ENCODE data around the gene CCNG1. TPM values are rescaled to one million over a fixed set of nuclear protein-coding genes. Genes with fewer than 3 reads are reported as not detected.

Gene CCNG1
- total and polyA plus RNA-seq, 9 of the 15 experiments (the other 6 are each of a cell fraction or from before 2014, with no cell fraction given): 121 to 293 (median 245) TPM

DNA sequence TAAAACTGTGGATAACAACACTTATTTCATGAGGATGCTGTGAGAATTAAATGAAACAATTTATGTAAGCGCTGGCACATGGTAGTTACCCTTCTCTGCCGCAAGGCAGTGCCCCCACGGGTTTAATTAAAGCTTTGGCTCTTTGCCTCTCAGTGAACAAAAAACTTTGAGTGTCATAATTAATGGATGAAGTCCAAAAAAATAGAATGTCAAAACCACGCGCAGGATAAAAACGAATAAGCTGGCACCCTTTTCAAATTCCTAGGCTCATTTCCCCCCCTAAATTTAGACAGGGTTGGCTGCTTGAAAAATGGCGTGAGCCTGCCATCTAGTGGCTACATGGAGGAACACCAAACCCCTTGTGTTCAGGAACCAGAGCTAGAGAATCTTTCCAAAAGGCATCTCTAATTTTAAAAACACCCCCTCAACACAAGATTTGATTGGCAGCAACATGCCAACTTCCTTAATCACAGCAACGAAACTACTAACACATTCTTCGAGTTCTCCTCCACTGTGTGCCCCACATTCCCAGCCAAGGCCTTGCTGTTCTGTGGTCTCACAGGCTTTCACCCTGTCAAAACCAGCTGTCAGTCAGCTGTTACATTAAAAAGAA, 29.0 kb upstream of the CCNG1 start (continued):
- TF ChIP-seq, protein P1, sequence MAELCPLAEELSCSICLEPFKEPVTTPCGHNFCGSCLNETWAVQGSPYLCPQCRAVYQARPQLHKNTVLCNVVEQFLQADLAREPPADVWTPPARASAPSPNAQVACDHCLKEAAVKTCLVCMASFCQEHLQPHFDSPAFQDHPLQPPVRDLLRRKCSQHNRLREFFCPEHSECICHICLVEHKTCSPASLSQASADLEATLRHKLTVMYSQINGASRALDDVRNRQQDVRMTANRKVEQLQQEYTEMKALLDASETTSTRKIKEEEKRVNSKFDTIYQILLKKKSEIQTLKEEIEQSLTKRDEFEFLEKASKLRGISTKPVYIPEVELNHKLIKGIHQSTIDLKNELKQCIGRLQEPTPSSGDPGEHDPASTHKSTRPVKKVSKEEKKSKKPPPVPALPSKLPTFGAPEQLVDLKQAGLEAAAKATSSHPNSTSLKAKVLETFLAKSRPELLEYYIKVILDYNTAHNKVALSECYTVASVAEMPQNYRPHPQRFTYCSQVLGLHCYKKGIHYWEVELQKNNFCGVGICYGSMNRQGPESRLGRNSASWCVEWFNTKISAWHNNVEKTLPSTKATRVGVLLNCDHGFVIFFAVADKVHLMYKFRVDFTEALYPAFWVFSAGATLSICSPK (IDR thresholded peaks at IDR 0.05; ENCODE audit: borderline replicate concordance): no peak
- TF ChIP-seq, protein P2, sequence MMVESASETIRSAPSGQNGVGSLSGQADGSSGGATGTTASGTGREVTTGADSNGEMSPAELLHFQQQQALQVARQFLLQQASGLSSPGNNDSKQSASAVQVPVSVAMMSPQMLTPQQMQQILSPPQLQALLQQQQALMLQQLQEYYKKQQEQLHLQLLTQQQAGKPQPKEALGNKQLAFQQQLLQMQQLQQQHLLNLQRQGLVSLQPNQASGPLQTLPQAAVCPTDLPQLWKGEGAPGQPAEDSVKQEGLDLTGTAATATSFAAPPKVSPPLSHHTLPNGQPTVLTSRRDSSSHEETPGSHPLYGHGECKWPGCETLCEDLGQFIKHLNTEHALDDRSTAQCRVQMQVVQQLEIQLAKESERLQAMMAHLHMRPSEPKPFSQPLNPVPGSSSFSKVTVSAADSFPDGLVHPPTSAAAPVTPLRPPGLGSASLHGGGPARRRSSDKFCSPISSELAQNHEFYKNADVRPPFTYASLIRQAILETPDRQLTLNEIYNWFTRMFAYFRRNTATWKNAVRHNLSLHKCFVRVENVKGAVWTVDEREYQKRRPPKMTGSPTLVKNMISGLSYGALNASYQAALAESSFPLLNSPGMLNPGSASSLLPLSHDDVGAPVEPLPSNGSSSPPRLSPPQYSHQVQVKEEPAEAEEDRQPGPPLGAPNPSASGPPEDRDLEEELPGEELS (CRISPR knock-in tag; IDR thresholded peaks at IDR 0.05; ENCODE audit: borderline replicate concordance): no peak
- no peak for TF ChIP-seq FOXM1 (IDR thresholded peaks at IDR 0.05; ENCODE audit: low read depth)
- no peak for TF ChIP-seq FOXM1 (CRISPR knock-in tag; IDR thresholded peaks at IDR 0.05; ENCODE audit: low read depth)
- TF ChIP-seq RAD21 (CRISPR knock-in tag; conservative IDR thresholded peaks at IDR 0.05 in 1 of 2, IDR thresholded peaks at IDR 0.05 in 1 of 2): peak; percentile 86 to 87
- TF ChIP-seq, protein P3, sequence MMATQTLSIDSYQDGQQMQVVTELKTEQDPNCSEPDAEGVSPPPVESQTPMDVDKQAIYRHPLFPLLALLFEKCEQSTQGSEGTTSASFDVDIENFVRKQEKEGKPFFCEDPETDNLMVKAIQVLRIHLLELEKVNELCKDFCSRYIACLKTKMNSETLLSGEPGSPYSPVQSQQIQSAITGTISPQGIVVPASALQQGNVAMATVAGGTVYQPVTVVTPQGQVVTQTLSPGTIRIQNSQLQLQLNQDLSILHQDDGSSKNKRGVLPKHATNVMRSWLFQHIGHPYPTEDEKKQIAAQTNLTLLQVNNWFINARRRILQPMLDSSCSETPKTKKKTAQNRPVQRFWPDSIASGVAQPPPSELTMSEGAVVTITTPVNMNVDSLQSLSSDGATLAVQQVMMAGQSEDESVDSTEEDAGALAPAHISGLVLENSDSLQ (IDR thresholded peaks at IDR 0.05): peak; percentile 52
- peak; percentile 18; the same call in 1 of the 2 replicates for TF ChIP-seq STAG1 (CRISPR knock-in tag; IDR thresholded peaks at IDR 0.05; ENCODE audit: borderline replicate concordance)
- no peak for TF ChIP-seq HOXB6 (CRISPR knock-in tag; IDR thresholded peaks at IDR 0.05; ENCODE audit: borderline replicate concordance)
- TF ChIP-seq, protein P4, sequence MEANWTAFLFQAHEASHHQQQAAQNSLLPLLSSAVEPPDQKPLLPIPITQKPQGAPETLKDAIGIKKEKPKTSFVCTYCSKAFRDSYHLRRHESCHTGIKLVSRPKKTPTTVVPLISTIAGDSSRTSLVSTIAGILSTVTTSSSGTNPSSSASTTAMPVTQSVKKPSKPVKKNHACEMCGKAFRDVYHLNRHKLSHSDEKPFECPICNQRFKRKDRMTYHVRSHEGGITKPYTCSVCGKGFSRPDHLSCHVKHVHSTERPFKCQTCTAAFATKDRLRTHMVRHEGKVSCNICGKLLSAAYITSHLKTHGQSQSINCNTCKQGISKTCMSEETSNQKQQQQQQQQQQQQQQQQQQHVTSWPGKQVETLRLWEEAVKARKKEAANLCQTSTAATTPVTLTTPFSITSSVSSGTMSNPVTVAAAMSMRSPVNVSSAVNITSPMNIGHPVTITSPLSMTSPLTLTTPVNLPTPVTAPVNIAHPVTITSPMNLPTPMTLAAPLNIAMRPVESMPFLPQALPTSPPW (CRISPR knock-in tag; IDR thresholded peaks at IDR 0.05): peak; percentile 86
- peak in 1 of 2 experiments; percentile 18; a peak in 1 of 4 replicates for TF ChIP-seq MAZ (CRISPR knock-in tag; conservative IDR thresholded peaks at IDR 0.05 in 1 of 2, IDR thresholded peaks at IDR 0.05 in 1 of 2)
- peak; percentile 69 for TF ChIP-seq SMC3 (conservative IDR thresholded peaks at IDR 0.05; ENCODE audit: insufficient read depth, low read depth, low read length)
- no peak for TF ChIP-seq TBL1XR1 (IDR thresholded peaks at IDR 0.05; ENCODE audit: low read length in 2 of 2)
- no peak for TF ChIP-seq LARP7 (IDR thresholded peaks at IDR 0.05)
- TF ChIP-seq TEAD2 (tag; IDR thresholded peaks at IDR 0.05): 0 out of 2 replicates have a peak, but pooled peaks have one; percentile 24
- TF ChIP-seq, protein P5, sequence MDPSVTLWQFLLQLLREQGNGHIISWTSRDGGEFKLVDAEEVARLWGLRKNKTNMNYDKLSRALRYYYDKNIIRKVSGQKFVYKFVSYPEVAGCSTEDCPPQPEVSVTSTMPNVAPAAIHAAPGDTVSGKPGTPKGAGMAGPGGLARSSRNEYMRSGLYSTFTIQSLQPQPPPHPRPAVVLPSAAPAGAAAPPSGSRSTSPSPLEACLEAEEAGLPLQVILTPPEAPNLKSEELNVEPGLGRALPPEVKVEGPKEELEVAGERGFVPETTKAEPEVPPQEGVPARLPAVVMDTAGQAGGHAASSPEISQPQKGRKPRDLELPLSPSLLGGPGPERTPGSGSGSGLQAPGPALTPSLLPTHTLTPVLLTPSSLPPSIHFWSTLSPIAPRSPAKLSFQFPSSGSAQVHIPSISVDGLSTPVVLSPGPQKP (CRISPR knock-in tag; IDR thresholded peaks at IDR 0.05): no peak
- TF ChIP-seq, protein P6, sequence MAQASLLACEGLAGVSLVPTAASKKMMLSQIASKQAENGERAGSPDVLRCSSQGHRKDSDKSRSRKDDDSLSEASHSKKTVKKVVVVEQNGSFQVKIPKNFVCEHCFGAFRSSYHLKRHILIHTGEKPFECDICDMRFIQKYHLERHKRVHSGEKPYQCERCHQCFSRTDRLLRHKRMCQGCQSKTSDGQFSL (CRISPR knock-in tag; IDR thresholded peaks at IDR 0.05): peak; percentile 68; the same call in 1 of the 2 replicates
- TF ChIP-seq, protein P6 (tag; IDR thresholded peaks at IDR 0.05): no peak
